HG03139 (cell line): Measurements from ENCODE around the gene BCAS3.

Experiments
- ATAC-seq: cut with Tn5 transposase; IDR thresholded peaks from one replicate; pipeline ENCODE4 v1.9.1; 2021; ENCODE audit not compliant: unreplicated experiment

The BCAS3 gene

DNA sequence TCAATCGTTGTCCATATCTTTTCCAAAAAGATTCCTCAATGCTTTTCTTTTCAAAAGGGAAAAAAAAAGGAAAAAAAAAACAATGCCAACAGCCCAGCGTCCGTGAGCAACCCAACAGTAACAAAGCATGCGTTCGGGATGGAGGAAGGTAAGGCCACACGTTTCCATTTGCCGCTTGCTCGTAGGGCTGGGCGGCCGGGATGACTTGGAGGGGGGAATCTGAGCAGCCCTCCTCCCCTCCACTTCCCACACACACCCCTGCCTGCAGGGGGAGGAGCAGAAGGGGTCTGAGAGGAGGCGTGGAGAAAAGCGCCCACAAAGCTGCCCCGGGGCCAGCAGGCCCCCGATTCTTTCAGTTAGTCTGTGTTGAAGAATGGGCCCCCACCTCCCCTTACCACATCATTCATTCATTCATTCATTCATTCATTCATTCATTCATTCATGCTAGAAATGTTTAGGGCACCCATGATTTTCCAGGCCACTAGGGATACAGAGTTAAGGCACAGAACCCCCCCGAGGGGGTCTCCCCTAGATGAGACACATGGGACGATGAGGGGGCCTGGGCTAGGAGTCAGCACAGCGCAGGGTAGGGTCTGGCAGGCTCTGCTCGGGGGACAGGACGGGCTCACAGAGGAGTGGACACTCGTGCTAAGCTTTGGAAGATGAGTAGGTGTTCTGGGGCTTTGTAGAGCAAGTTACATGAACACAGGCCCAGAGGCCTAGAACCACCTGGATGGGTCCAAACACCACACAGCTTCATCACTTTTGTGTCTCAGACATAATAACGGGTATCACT, 711.1 kb downstream of the BCAS3 start:
- no peak for ATAC-seq

DNA sequence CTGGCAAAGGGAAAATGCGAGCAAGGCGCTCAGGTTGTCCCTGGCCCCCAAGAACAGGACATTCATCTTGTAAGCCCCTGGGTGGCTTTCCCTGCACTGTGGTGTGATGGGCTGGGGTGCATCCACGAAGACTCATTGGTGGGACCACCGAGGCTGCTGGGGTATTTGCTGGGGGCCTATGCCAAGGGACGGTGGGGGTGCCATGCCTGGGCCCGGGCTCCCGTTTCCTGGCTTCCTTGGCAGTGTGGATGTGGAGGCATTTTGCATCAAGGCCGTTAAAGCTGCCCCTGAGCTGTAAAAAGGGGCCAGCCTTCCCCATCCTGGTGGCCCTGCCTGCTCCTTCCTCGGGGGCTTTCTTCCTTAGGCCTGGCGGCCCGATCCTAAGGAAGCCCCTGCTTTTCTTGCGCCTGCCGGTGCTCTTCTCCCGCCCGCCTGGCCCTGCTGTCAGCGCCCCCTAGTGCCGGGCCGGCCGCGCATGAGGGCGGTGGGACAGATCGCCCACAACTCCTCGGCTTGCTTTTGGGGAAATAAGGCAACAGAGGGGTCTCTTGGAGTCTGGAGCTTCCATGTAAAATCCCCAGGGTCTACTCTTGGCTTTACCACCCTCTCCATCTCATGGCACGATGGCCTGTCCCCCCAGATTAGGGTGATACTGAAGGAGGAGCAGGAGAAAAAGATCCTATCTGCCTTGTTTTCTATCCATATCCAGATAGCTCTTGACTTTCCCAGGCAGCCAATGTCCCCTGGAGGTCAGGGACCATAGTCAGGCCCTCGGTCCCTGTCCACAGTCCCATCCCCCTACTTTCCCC, 712.2 kb downstream of the BCAS3 start:
- no peak for ATAC-seq

DNA sequence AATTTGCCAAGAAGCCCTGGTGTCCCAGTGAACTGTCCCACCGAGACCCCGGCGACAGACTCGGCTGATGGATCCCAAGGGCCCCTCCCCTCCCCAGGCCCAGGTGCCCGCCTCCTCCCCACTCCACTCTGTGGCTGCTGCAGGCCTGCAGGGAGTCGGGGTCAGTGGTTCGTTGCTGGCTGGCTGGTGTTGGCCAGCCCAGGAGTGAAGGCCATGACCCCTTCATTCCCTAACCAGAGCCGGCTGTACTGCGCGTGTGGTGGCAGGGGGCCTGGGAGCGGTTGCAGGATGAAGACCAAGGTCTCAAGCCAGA, 712.8 kb downstream of the BCAS3 start:
- ATAC-seq, result no peak

DNA sequence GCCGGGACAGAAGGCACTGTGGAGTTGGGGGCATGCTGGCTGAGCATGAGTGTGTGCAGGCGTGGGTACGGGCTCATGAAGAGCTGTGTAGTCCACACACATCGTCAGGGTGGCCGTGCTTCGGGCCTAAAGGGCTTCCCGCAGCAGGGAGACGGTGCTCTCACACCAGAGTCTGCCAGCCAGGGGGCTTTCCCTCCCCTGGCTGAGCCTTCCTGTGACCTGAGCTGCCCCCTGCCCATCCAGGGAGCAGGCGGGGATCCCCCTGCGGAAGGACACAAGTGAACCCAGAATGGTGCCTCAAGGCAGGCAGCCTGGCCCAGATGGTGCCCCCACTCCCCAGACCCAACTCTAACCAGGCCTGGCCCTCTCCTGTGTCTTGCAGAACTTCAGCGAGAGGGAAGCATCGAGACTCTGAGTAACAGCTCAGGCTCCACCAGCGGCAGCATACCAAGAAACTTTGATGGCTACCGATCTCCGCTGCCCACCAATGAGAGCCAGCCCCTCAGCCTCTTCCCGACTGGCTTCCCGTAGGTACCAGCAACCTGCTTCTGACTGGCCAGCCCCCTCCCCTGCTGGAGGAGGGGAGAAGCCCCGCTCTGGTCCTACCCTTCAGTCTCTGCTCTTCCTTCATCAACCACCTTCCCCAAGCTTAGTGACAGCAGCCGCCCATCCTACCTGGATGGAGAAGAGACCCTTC, 714.1 kb downstream of the BCAS3 start:
- no peak for ATAC-seq

DNA sequence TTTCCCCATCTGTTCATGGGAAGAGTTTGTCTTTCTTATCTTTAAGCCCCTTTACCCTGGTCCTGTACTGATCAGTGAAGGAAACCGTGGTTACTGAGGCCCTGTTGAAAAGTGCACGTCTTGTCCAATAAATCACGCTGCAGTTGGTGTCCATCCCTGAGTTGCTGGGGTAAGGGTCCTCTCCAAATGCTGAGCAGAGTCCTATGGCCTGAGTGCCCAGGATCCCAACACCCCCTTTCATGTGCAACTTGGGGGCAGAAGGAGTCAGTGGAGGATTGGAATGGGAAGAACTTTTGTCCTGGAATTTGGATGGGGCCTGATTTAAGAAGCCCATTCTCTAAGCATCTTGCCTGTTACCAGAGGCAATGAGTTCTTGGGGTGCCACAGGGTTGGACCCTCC, 715.0 kb downstream of the BCAS3 start:
- ATAC-seq, result no peak

DNA sequence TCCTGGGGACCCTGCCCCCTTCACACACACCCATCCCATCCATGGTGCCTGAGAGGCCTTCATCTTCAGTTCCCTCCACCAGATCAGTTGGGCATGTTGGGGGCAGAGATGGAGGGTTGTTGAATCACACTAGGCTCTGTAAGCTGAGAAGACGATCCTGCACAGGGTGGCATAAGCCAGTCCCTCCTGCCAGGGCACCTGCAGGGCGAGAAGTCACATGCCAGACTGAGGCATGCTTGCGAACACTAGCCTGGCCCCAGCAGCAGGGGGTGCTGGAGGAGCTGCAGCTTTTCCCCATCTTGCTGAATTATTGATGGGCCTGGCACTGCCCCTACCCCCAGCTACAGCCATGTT, 715.9 kb downstream of the BCAS3 start:
- no peak for ATAC-seq

DNA sequence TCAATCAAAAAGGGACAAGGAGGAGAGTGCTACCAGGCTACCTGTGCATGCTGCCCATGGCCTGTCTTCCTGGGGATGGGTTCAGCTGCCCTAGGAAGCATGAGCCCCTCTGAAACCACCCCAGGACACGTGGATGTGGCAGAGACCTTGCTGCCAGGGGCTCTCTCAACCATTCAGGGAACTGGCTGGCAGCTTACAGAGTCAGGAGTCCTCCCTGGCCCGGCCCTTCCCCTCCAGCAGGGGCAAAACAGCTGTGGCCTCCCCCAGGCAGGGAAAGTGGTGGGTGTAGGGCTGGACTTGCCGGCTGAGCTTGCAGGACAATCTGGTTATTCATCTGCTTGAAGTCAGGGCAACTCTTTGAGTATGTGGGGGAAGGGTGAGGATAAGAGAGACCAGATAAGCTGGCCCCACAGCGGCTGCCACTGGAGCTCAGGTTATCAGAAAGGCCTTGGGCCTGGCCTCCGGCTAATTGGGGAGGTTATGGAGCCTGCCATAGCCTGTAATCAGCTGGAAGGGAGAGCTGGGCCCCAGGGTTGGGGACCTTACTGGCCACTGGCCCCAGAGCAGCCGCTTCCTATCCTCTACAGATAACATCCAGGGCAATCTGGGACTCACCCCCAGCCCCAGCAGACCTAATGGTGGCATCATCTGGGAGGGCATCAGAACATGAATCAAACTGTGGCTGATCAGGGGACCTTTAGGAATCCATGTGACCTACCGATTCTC, 716.4 kb downstream of the BCAS3 start:
- no peak for ATAC-seq

DNA sequence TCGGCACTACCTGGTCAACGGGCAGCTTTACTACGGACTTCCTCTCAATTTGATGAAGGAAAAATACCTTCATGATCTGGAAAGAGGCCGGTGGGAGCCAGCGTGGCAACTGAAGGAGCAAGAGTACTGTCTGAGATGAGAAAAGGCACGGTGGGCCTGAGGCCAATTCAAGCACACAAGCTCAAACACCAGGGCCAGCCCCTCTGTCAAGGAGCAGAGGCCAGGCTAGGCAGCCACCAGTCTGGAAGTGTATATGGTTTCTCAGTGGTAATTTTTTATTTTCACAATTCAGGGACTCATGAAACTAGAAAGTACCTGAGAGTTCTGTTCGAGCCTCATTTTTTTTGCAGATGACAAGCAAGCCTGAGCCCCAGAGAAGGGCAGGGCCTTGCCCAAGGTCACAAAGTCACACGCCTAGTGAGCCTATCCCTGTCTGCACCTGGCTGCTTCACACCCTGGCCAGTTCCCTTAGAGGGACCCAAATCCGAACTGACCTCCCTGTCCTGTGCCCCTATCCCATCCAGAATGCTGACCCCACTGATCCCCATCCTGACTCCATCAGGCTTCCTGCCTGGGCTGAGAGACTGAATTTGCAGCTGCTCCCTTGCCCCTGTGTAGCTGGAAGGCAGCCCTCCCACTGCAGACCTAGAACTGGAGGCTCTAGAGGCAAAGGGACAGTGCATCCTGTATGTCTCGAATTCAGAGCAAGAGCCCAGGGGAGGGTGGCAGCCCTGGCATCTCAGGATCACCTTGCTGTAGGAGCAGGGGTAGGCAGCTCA, 717.2 kb downstream of the BCAS3 start:
- no peak for ATAC-seq

DNA sequence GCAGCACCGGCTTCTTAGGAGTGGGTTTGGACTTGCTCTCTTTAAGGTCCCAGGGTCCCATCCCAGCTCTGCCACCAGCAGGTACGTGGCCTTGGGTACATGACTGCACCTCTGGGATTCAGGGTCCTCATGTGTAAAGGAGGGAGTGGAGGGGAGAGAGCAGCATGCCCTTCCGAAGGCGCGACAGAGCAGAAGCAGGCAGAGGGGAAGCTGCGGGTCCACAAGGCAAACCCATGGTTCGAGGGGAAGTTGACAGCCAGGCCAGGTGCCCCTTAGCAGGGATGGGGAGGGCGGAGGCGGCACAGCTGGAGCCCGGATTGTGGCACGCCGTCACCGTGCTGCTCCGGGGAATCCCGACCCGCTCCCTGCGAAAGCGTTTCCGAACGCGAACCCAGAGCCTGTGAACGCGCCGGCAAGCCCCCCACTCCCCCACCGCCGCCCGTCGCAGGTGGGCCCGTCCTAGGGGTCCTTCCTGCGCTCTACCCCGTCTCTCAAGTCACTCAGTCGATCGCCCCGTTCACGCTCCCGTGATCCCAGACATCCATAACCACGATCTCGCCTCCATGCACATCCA, 717.8 kb downstream of the BCAS3 start:
- no peak for ATAC-seq

DNA sequence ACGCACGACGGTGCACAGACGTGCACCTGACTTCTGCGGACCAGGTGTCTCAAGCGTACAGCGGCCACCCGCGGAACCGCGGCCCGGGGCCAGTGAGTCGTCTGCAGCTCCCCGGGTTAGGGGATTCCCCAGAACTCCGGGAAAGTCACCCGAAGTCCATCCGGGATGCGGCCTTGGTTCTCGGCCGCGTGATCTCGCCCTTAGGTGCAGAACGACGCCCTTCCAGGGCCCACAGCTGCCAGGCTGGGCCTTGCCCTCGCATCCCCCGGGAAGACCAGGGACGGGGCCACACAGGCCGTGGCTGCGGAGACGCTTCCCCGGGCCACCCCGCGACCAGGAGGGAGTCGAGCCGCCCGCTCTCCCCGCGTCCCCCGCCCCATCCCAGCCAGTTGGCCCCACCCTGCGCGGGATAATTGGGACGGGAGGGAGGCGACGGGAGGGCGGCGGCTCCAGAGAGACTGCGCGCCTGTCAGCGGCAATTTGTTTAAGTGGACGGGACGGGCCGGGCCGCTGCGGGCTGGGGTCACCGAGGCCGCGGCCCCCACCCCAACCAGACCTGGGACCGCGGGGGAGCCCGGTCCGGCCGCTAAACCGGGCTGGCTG, 718.4 kb downstream of the BCAS3 start:
- no peak for ATAC-seq

DNA sequence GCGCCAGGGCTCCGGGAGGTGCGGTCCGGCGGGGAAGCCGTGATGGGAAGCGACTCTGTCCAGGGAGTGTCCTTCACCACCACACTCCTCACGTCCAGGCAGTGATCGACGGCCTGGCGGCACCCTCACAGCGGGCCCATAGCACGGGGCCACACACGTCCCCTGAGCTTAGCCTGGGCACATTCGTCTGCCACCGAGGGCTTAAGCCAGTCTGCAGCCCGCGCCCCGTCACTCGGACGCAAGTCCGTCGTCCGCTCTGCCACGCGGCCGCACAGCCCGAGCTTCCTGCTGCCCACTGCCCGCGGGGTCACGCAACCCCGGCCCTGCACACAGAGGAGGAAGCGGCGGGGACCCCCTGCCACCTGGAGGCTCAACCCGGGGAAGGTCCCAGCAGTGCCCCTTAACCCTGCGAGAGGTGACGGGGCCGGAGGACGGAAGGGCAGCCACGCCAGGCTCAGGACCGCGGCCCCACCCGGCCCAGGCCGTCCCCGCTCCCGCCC, 719.0 kb downstream of the BCAS3 start:
- no peak for ATAC-seq

DNA sequence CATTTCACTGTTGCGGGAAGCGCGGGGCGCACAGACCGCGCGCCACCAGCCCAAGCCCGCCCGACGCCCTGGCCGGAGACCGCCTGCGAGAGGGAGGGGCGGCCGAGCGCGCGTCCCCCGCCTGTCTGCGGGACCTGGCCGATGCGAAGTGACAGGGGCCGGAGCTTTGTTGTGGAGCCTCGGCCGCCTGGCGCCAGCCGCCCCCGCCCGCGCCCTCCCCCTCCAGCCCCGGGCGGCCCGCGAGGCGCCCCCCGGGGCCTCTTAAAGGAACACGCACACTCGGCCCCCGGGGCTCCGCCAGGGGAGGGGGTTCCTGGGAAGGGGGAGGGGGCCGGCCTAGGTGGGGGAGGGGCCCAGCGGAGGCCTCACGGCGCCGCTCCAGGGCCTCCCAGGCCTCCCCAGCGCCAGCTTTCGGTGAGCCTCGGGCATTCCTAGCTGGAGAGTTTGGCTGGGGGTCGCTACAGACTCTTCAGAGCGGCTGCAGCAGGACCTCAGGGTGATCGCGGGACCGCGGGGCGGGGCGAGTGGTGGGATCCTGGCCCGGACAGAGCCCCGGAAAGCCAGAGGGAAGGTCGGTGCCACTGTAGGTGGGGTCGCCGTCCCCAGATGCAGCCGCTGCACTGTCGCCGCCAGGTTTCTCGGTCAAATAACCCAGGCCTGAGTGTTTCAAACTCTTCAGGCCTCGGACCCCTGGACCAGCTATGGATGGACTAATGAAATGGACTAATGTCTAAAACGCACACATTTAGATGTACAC, 719.6 kb downstream of the BCAS3 start:
- ATAC-seq, result no peak

DNA sequence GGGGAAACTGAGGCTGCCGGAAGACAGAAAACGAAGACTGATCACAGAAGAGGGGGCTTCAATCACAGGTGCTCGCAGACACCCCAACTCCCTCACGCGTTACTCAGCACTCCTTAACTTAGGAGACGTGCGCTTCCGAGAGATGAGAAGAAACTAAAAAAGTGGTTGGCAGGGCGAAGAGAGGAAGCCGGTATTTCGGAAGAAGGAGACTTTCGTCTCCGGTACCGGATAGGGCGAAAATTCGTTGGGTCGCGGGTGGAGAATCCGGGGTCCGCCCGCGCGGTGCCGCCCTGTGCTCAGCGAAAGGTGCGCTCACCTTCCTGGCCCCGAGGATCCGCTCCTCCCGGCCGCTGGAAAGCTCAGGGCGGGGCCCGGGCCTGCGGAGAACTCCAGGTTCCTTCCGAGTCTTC, 721.1 kb downstream of the BCAS3 start:
- ATAC-seq, result no peak

DNA sequence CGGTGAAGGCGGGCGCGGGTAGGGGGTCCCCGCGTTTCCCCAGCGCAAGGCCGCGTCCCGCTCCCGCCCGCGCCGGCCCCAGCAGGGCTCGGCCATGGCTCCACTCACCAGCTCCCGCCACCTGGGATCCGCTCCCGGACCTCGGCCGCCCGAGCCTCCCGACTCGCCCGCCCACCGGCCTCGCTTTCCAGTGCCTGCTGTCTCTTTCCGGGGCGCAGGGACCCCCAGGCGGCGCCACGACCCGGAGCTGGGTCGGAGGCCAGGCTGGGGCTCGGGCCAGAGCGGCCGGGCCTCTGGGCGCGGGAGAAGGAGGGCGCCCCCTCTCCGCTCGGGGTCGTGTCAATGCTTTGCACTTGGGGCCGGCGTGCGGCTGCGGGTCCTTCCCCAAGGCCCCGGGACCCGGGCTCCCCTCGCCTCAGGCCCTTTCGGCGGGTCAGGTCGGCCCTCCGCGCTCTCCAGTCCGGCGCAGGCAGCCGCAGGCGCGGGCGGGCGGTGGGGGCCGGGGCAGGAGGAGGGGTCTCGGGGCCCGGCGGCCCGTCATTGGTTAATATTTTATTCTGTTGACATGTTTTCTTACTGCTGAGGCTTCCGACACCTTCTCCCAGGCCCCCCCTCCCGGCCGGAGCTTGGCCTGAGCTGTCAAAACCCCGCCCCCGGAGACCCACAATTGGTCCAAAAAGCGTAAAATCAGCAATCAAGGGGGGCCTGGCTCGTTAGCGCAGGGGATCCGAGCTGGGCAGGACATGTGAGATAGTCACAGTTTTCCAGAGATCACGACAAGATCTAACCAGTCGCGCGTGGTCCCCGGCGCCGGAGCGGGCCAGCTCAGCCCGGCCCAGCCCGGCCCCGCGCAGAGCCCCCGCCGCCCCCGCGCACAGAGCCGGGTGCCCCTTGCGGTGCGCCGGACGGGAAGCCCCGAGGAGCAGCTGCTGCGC, 721.7 kb downstream of the BCAS3 start, which contains the start of gene TBX2:
TSS of gene TBX2 (plus strand) at position 713 of the 935 bp plus-strand sequence. CDS start 334 bp downstream, outside the sequence.
- ATAC-seq, result no peak

DNA sequence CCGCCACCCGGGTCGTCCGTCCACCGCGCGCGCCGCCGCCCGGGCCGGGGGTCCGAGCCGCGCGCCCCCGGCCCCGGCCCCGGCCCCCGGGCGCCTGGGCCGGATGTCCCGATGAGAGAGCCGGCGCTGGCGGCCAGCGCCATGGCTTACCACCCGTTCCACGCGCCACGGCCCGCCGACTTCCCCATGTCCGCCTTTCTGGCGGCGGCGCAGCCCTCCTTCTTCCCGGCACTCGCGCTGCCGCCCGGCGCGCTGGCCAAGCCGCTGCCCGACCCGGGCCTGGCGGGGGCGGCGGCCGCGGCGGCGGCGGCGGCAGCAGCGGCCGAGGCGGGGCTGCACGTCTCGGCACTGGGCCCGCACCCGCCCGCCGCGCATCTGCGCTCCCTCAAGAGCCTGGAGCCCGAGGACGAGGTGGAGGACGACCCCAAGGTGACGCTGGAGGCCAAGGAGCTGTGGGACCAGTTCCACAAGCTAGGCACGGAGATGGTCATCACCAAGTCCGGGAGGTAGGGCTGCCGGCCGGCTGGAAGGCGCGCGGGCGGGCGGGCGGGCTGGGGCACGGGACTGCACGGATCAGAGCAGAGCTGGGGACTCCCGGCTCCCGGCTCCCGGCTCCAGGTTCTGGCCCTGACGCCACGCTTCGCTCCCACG, 722.5 kb downstream of the BCAS3 start:
- ATAC-seq, result no peak

DNA sequence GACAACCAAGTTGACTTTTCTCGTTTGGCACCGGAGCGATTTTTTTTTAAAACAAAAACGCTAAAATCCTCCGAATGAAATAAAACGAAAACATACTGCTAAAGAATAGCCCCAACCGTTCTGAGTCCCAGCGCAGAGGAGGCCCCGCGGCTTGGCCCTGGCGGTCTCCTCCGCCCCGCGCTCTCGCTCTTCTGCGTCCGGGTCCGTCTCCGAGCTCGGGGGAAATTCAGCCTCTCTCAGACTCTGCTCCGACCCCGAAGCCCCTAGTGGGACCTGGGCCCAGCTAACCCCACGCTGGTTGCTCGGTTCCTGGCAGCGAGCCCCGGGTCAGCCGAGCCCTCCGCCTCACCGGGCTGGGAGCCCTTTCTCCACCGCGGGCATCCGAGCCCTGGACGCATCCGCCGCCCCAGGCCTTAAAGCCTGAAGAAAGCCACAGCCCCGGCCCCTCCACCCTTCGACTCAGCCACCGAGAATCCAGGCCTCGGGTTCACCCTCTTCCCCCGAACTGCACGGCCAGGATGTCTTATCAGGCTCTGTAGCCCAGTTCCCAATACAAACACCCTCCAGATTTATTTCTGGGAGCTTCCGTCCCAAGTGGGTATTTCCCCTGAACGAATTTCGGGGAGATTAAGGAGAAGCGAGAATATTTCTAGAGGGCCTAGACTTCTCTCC, 723.2 kb downstream of the BCAS3 start:
- no peak for ATAC-seq
